ENCODE measurements around the gene PRDM16.

DNA sequence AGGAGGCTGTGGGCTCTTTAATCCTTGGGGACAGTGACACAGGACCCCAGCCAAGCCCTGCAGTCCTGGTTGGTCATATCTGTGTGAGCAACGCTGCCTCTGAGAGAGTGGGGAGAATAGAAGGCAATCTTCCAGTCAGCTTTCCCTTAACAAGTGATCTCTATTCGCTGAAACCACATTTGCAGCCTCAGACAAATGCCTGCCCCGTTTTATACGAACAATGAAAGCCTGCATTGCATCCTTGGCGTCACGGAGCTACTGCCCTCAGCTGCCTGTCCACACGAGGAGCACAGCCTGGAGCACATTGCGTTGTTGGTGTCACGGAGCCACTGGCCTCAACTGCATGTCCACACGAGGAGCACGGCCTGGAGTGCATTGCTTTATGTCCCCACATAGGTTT lies 235.2 kb downstream of the PRDM16 start:
- TF ChIP-seq CTCF (IDR thresholded peaks at IDR 0.05; ENCODE audit: poor library complexity, severe bottlenecking) (no peak), RAD21 (conservative IDR thresholded peaks at IDR 0.05) (no peak), SMC3 (conservative IDR thresholded peaks at IDR 0.05; ENCODE audit: poor library complexity) (no peak), POLR2AphosphoS5 (IDR thresholded peaks at IDR 0.05) (no peak), EP300 (conservative IDR thresholded peaks at IDR 0.05; ENCODE audit: poor library complexity, severe bottlenecking) (no peak), MXI1 (conservative IDR thresholded peaks at IDR 0.05; ENCODE audit: poor library complexity, severe bottlenecking) (no peak), EZH2 (IDR thresholded peaks at IDR 0.05; ENCODE audit: borderline replicate concordance, insufficient read depth, low read length, poor library complexity, severe bottlenecking) (no peak)

Data from neural cell (in vitro differentiated cells).